HG02588 (cell line): Measurements from ENCODE around the gene BDKRB2.

Experiments
- ATAC-seq: cut with Tn5 transposase; IDR thresholded peaks from one replicate; pipeline ENCODE4 v1.9.1; 2021; ENCODE audit warnings: mild to moderate bottlenecking, moderate library complexity; ENCODE audit not compliant: unreplicated experiment

Gene BDKRB2

GRCh38 chr14:96176275-96176674, 28.4 kb upstream of the BDKRB2 start:
- no peak for ATAC-seq

- no peak for ATAC-seq
Observed at GRCh38 chr14:96176811-96177211, 27.8 kb upstream of the BDKRB2 start.

GRCh38 chr14:96177766-96178375, 26.8 kb upstream of the BDKRB2 start:
- peak; percentile 65 for ATAC-seq

- no peak for ATAC-seq
Observed at GRCh38 chr14:96178461-96179321, 25.9 kb upstream of the BDKRB2 start.

GRCh38 chr14:96180043-96180874, 24.4 kb upstream of the BDKRB2 start:
- ATAC-seq, result no peak

GRCh38 chr14:96181186-96182056, 23.2 kb upstream of the BDKRB2 start:
- no peak for ATAC-seq

GRCh38 chr14:96182546-96182945, 22.1 kb upstream of the BDKRB2 start:
- no peak for ATAC-seq

GRCh38 chr14:96184737-96185136, 19.9 kb upstream of the BDKRB2 start:
- no peak for ATAC-seq

- ATAC-seq, result no peak
Observed at GRCh38 chr14:96187216-96188031, 17.2 kb upstream of the BDKRB2 start.

- ATAC-seq, result peak; percentile 74
Observed at GRCh38 chr14:96189281-96189711, 15.3 kb upstream of the BDKRB2 start.

GRCh38 chr14:96191353-96191752, 13.3 kb upstream of the BDKRB2 start:
- ATAC-seq, result no peak

GRCh38 chr14:96191841-96192462, 12.7 kb upstream of the BDKRB2 start:
- no peak for ATAC-seq

- ATAC-seq, result no peak
Observed at GRCh38 chr14:96192975-96193805, 11.4 kb upstream of the BDKRB2 start.

GRCh38 chr14:96194262-96194656, 10.4 kb upstream of the BDKRB2 start:
- ATAC-seq, result no peak

- ATAC-seq, result peak; percentile 42
Observed at GRCh38 chr14:96194657-96195431, 9.8 kb upstream of the BDKRB2 start.

- ATAC-seq, result no peak
Observed at GRCh38 chr14:96195441-96196081, 9.1 kb upstream of the BDKRB2 start.
